A549 (cell line): ENCODE results near the gene COL16A1.

ENCODE experiments used
- EP300 ChIP-seq, 2 experiments: fragments of >200 bp; sonication (Bioruptor Twin); formaldehyde crosslinking; IDR thresholded peaks; 2 replicates in 1 of 2; 3 replicates in 1 of 2; pipeline ENCODE4 v1.6.1; 2016 to 2017
- RAD21 ChIP-seq, 2 experiments: fragments of >200 bp in 1 of 2; sonication (Bioruptor Twin) in 1 of 2; formaldehyde crosslinking in 1 of 2; IDR thresholded peaks in 1 of 2; conservative IDR thresholded peaks in 1 of 2; 2 replicates in 1 of 2; 3 replicates in 1 of 2; pipeline ENCODE4 v1.6.1; 2012 to 2018; ENCODE audit warnings: inconsistent platforms in 1 of 2
- SMC3 ChIP-seq: fragments of >200 bp; sonication (Bioruptor Twin); formaldehyde crosslinking; IDR thresholded peaks from 3 replicates; pipeline ENCODE4 v1.6.1; 2018; ENCODE audit warnings: inconsistent platforms
- TF ChIP-seq, protein P1 (sequence below): fragments of >200 bp; sonication (Bioruptor Twin); formaldehyde crosslinking; IDR thresholded peaks from 3 replicates; pipeline ENCODE4 v1.5.1; 2016
- TF ChIP-seq, protein P2 (sequence below): fragments of 250-450 bp; sonication (Bioruptor Pico); IDR thresholded peaks from 2 replicates; pipeline ENCODE4 v1.5.0; 2020; ENCODE audit warnings: low read depth, mild to moderate bottlenecking, moderate library complexity

DNA sequence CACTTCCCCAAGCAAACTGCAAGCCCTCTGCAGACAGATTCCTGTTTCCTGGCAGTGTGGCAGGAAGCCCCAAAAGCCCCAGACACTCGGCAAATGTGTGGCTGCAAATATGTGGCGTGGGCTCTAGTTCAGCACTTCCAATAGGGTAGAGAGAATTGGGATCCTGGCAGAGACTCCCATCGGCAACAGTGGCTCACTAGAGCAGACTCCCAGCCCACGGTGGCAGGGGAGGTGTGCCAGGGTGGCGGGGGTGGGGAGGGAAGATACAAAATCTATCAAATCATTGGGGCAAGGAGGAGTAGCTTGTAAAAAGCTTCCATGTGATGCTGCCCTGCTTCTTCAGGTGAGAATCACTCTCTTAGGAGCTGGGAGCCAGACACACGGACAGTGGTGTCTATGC, 25.9 kb downstream of the COL16A1 start:
- TF ChIP-seq, protein P1, sequence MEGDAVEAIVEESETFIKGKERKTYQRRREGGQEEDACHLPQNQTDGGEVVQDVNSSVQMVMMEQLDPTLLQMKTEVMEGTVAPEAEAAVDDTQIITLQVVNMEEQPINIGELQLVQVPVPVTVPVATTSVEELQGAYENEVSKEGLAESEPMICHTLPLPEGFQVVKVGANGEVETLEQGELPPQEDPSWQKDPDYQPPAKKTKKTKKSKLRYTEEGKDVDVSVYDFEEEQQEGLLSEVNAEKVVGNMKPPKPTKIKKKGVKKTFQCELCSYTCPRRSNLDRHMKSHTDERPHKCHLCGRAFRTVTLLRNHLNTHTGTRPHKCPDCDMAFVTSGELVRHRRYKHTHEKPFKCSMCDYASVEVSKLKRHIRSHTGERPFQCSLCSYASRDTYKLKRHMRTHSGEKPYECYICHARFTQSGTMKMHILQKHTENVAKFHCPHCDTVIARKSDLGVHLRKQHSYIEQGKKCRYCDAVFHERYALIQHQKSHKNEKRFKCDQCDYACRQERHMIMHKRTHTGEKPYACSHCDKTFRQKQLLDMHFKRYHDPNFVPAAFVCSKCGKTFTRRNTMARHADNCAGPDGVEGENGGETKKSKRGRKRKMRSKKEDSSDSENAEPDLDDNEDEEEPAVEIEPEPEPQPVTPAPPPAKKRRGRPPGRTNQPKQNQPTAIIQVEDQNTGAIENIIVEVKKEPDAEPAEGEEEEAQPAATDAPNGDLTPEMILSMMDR, result no peak
- TF ChIP-seq, protein P2, sequence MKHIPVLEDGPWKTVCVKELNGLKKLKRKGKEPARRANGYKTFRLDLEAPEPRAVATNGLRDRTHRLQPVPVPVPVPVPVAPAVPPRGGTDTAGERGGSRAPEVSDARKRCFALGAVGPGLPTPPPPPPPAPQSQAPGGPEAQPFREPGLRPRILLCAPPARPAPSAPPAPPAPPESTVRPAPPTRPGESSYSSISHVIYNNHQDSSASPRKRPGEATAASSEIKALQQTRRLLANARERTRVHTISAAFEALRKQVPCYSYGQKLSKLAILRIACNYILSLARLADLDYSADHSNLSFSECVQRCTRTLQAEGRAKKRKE, result no peak
- TF ChIP-seq RAD21 (conservative IDR thresholded peaks at IDR 0.05 in 1 of 2, IDR thresholded peaks at IDR 0.05 in 1 of 2), result no peak
- no peak for TF ChIP-seq SMC3
- TF ChIP-seq EP300 (IDR thresholded peaks at IDR 0.05), result no peak
